ENCODE results near the gene NUFIP2.

DNA sequence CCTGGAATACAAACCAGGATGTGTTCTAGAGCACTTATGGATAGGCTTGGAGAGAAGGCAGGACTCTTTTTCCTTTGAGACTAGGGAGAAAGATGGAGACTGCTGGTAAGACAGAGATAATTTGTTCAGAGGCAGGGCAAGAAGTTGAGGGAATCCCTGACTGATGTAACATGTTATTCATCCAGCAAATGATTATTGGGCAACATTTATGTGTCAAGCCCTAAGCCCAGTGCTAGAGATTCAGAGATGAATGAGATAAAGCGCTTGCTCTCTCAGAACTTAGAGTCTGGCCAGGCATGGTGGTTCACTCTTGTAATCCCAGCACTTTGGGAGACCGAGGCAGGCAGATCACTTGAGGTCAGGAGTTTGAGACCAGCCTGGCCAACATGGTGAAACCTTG, 47.8 kb upstream of the NUFIP2 start:
- no peak for TF ChIP-seq CTCF (IDR thresholded peaks at IDR 0.05)
- TF ChIP-seq EZH2 (IDR thresholded peaks at IDR 0.05): no peak
- TF ChIP-seq EZH2phosphoT487 (IDR thresholded peaks at IDR 0.05): no peak
